ENCODE results near the gene HDAC2. TPM values are rescaled to one million over a fixed set of nuclear protein-coding genes. Genes with fewer than 3 reads are reported as not detected.

The HDAC2 gene
- total RNA-seq, 2 experiments from 2014 or later, result 29.9 to 40.8 TPM

GRCh38 chr6:113960795-113961194, 10.2 kb downstream of the HDAC2 start:
- Mint-ChIP-seq H3K4me1 (ENCODE audit: low read depth) (peaks cover 49% of the 10 kb centered on the region), H3K27me3 (no peaks in the 10 kb centered on the region), H3K9me3 (no peaks in the 10 kb centered on the region), H3K36me3 (ENCODE audit: low read depth) (peaks cover 35% of the 10 kb centered on the region), H3K27ac (no peak overlapping the region), H3K4me3 (no peak overlapping the region)
- H3K9me3 ChIP-seq (ENCODE audit: control insufficient read depth in 1 of 2, insufficient read depth in 1 of 2, low read length in 2 of 2), result no peaks in the 10 kb centered on the region
- intact Hi-C loops (cut with DNase I, micrococcal nuclease), result no loop called here
- no peaks in the 10 kb centered on the region for H3K27me3 ChIP-seq (ENCODE audit: control insufficient read depth in 1 of 2, insufficient read depth in 2 of 2, low read length in 2 of 2)
- TF ChIP-seq CTCF (IDR thresholded peaks at IDR 0.05), result no peak
- DNase-seq, result no peak
- ATAC-seq (ENCODE audit: poor library complexity), result no peak
- H3K27ac ChIP-seq (ENCODE audit: low read depth in 1 of 2, low read length in 2 of 2), result no peak overlapping the region
- ChIA-PET POLR2A (no interaction called here), CTCF (no interaction called here)
- peaks cover 27% of the 10 kb centered on the region for H3K36me3 ChIP-seq (ENCODE audit: insufficient read depth, low read length)
- no peaks in the 10 kb centered on the region for H3K4me1 ChIP-seq (ENCODE audit: insufficient read depth, low read length)
- H3K4me3 ChIP-seq (ENCODE audit: low read length), result no peak overlapping the region

- Mint-ChIP-seq H3K4me1 (ENCODE audit: low read depth) (peaks cover 38% of the 10 kb centered on the region), H3K4me3 (no peak overlapping the region), H3K9me3 (no peaks in the 10 kb centered on the region), H3K27ac (no peak overlapping the region), H3K27me3 (no peaks in the 10 kb centered on the region), H3K36me3 (ENCODE audit: low read depth) (peaks cover 51% of the 10 kb centered on the region)
- peaks cover 37% of the 10 kb centered on the region for H3K36me3 ChIP-seq (ENCODE audit: insufficient read depth, low read length)
- no peaks in the 10 kb centered on the region for H3K9me3 ChIP-seq (ENCODE audit: control insufficient read depth in 1 of 2, insufficient read depth in 1 of 2, low read length in 2 of 2)
- CTCF ChIA-PET, result no interaction called here
- DNase-seq (no peak), ATAC-seq (ENCODE audit: poor library complexity) (no peak)
- no peaks in the 10 kb centered on the region for H3K27me3 ChIP-seq (ENCODE audit: control insufficient read depth in 1 of 2, insufficient read depth in 2 of 2, low read length in 2 of 2)
- H3K4me3 ChIP-seq (ENCODE audit: low read length), result no peak overlapping the region
- no peak overlapping the region for H3K27ac ChIP-seq (ENCODE audit: low read depth in 1 of 2, low read length in 2 of 2)
- intact Hi-C loops (cut with DNase I, micrococcal nuclease), result no loop called here
- POLR2A ChIA-PET, result interaction anchor here (1.0 kb wide), 1 partner anchor 11 kb away, joined by 3 read pairs; the partner anchor contains the start of gene HDAC2
- no peaks in the 10 kb centered on the region for H3K4me1 ChIP-seq (ENCODE audit: insufficient read depth, low read length)
- no peak for TF ChIP-seq CTCF (IDR thresholded peaks at IDR 0.05)
Observed at GRCh38 chr6:113959235-113959634, 11.7 kb downstream of the HDAC2 start.

GRCh38 chr6:113954653-113955052, 16.3 kb downstream of the HDAC2 start:
- Mint-ChIP-seq H3K4me1 (ENCODE audit: low read depth) (peaks cover 6% of the 10 kb centered on the region), H3K36me3 (ENCODE audit: low read depth) (peaks cover 88% of the 10 kb centered on the region), H3K4me3 (no peak overlapping the region), H3K27ac (peak overlapping the region; percentile 13), H3K27me3 (no peaks in the 10 kb centered on the region), H3K9me3 (no peaks in the 10 kb centered on the region)
- ATAC-seq (ENCODE audit: poor library complexity) (no peak), DNase-seq (no peak)
- CTCF ChIA-PET, result no interaction called here
- Histone ChIP-seq H3K9me3 (ENCODE audit: control insufficient read depth in 1 of 2, insufficient read depth in 1 of 2, low read length in 2 of 2) (no peaks in the 10 kb centered on the region), H3K4me3 (ENCODE audit: low read length) (no peak overlapping the region), H3K4me1 (ENCODE audit: insufficient read depth, low read length) (no peaks in the 10 kb centered on the region), H3K27me3 (ENCODE audit: control insufficient read depth in 1 of 2, insufficient read depth in 2 of 2, low read length in 2 of 2) (no peaks in the 10 kb centered on the region), H3K27ac (ENCODE audit: low read depth in 1 of 2, low read length in 2 of 2) (no peak overlapping the region), H3K36me3 (ENCODE audit: insufficient read depth, low read length) (peaks cover 54% of the 10 kb centered on the region)
- intact Hi-C loops (cut with DNase I, micrococcal nuclease), result no loop called here
- no peak for TF ChIP-seq CTCF (IDR thresholded peaks at IDR 0.05)
- POLR2A ChIA-PET, result no interaction called here

Measured in CD4-positive, alpha-beta T cell (primary cell).